WTC11 (cell line): ENCODE data around the gene ACTA1. TPM values are rescaled to one million over a fixed set of nuclear protein-coding genes. Genes with fewer than 3 reads are reported as not detected.
"Not testable (repeated sequence)": the region's sequence is repeated elsewhere in the genome, so short reads cannot be mapped to it uniquely, and the experiment has no call there.

Experiments used
- ATAC-seq: fragments of 200-7000 bp; cut with Tn5 transposase; 2 replicates; pipeline ENCODE4 v1.10.0; 2021; ENCODE audit warnings: mild to moderate bottlenecking, moderate library complexity
- CTCF ChIA-PET: fragments of 300-600 bp; sonication (Branson Sonifier 250); formaldehyde crosslinking; loops from one replicate; lab custom pipeline; 2021; ENCODE audit warnings: antibody characterized with exemption; lab: Charles Lee
- POLR2A ChIA-PET: fragments of 350-600 bp; sonication (Branson Sonifier 250); formaldehyde crosslinking; loops from one replicate; lab custom pipeline; 2021; ENCODE audit warnings: antibody characterized with exemption; lab: Charles Lee
- DNase-seq: peaks from one replicate; pipeline ENCODE4 v3.0.0; 2021; ENCODE audit warnings: low spot score
- H3K27ac Mint-ChIP-seq: 2 replicates; pipeline ENCODE4 v1.8.0; 2021; ENCODE audit warnings: mixed read lengths
- H3K27me3 Mint-ChIP-seq: 2 replicates; pipeline ENCODE4 v1.8.0; 2021; ENCODE audit warnings: low read depth, mild to moderate bottlenecking, moderate library complexity, mixed read lengths
- H3K36me3 Mint-ChIP-seq: 2 replicates; pipeline ENCODE4 v1.8.0; 2021; ENCODE audit warnings: mixed read lengths
- H3K4me1 Mint-ChIP-seq: 2 replicates; pipeline ENCODE4 v1.8.0; 2022; ENCODE audit warnings: mixed read lengths
- H3K4me3 Mint-ChIP-seq: 2 replicates; pipeline ENCODE4 v1.8.0; 2021; ENCODE audit warnings: mild to moderate bottlenecking, moderate library complexity, mixed read lengths
- H3K9me3 Mint-ChIP-seq: 2 replicates; pipeline ENCODE4 v1.8.0; 2021; ENCODE audit warnings: mixed read lengths
- AR ChIP-seq: fragments of 250-450 bp; sonication (Bioruptor Pico); IDR thresholded peaks from 2 replicates; pipeline ENCODE4 v1.9.0; 2021; ENCODE audit warnings: mild to moderate bottlenecking
- CBFB ChIP-seq: sonication (generic); formaldehyde crosslinking; IDR thresholded peaks from 2 replicates; pipeline ENCODE4 v1.8.1; 2022; ENCODE audit warnings: mild to moderate bottlenecking, low read depth, missing genetic modification reagents
- ELF4 ChIP-seq: sonication (generic); formaldehyde crosslinking; IDR thresholded peaks from 2 replicates; pipeline ENCODE4 v1.8.1; 2022; ENCODE audit warnings: low read depth, mild to moderate bottlenecking, moderate library complexity, missing genetic modification reagents
- EMX1 ChIP-seq: fragments of 250-450 bp; sonication (Bioruptor Pico); IDR thresholded peaks from 2 replicates; pipeline ENCODE4 v1.8.0; 2021; ENCODE audit warnings: mild to moderate bottlenecking
- JUN ChIP-seq: sonication (generic); formaldehyde crosslinking; IDR thresholded peaks from 2 replicates; pipeline ENCODE4 v1.8.0; 2023; ENCODE audit warnings: mild to moderate bottlenecking, missing genetic modification reagents
- NFATC4 ChIP-seq: fragments of 250-450 bp; sonication (Bioruptor Pico); IDR thresholded peaks from 2 replicates; pipeline ENCODE4 v1.9.0; 2021; ENCODE audit warnings: mild to moderate bottlenecking
- NR2C2 ChIP-seq: sonication (generic); formaldehyde crosslinking; IDR thresholded peaks from 2 replicates; pipeline ENCODE4 v1.8.0; 2022; ENCODE audit warnings: mild to moderate bottlenecking, missing genetic modification reagents
- SP1 ChIP-seq: sonication (generic); formaldehyde crosslinking; conservative IDR thresholded peaks from 2 replicates; pipeline ENCODE4 v1.8.1; 2022; ENCODE audit warnings: missing genetic modification reagents
- TP53 ChIP-seq: sonication (generic); formaldehyde crosslinking; IDR thresholded peaks from 2 replicates; pipeline ENCODE4 v1.8.1; 2023; ENCODE audit warnings: mild to moderate bottlenecking, missing genetic modification reagents
- ZBTB43 ChIP-seq: sonication (generic); formaldehyde crosslinking; IDR thresholded peaks from 2 replicates; pipeline ENCODE4 v1.8.1; 2023; ENCODE audit warnings: mild to moderate bottlenecking, missing genetic modification reagents
- ZNF121 ChIP-seq: sonication (generic); formaldehyde crosslinking; IDR thresholded peaks from 2 replicates; pipeline ENCODE4 v1.8.0; 2023; ENCODE audit warnings: missing genetic modification reagents
- total RNA-seq: library from RNA; stranded (reverse); gene quantifications from 3 replicates; pipeline ENCODE4 v1.2.3, GENCODE V29; 2021
- TF ChIP-seq, protein P1 (sequence below): sonication (generic); formaldehyde crosslinking; IDR thresholded peaks from 2 replicates; pipeline ENCODE4 v1.8.1; 2022; ENCODE audit warnings: low read depth, missing genetic modification reagents, borderline replicate concordance
- TF ChIP-seq, protein P2 (sequence below): sonication (generic); formaldehyde crosslinking; IDR thresholded peaks from 2 replicates; pipeline ENCODE4 v1.8.0; 2022; ENCODE audit warnings: mild to moderate bottlenecking, missing genetic modification reagents
- TF ChIP-seq, protein P3 (sequence below): sonication (generic); formaldehyde crosslinking; IDR thresholded peaks from 2 replicates; pipeline ENCODE4 v1.8.1; 2023; ENCODE audit warnings: mild to moderate bottlenecking, missing genetic modification reagents, borderline replicate concordance

The ACTA1 gene
- total RNA-seq, 1 experiment from 2014 or later: 1.5 TPM

DNA sequence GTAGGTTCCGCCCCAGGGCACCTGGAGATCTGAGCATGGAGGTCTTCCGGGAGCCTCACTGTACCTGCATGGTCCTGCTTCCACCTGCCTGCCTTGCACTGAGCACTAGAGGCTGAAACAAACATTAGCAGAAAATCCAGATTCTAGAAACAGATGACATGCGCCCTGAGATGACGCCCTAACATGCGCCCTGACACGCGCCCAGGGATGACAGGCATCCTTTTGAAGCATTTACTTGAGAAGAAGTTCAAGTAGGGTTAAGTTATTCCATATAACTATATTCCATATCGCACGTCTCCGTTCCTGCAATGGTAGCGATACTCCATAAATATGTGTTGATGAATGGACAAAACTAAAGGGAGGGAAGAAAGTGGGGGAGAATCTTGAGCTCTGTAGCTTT, 13.7 kb downstream of the ACTA1 start:
- POLR2A ChIA-PET: no interaction called here
- H3K27ac Mint-ChIP-seq: no peak overlapping the region

GRCh38 chr1:229418586-229418985, 15.3 kb downstream of the ACTA1 start:
- ATAC-seq: peak; percentile 56
- H3K4me3 Mint-ChIP-seq, CTCF ChIA-PET, H3K36me3 Mint-ChIP-seq, H3K27me3 Mint-ChIP-seq, H3K27ac Mint-ChIP-seq, H3K4me1 Mint-ChIP-seq, H3K9me3 Mint-ChIP-seq, DNase-seq, POLR2A ChIA-PET: not testable (repeated sequence)

More for the DNA sequence above, 13.7 kb downstream of the ACTA1 start:
- no peak for TF ChIP-seq CBFB
- 0 out of 2 replicates have a peak, but pooled peaks cover 3% of the 10 kb centered on the region for H3K4me1 Mint-ChIP-seq
- H3K36me3 Mint-ChIP-seq: peaks cover 10% of the 10 kb centered on the region
- ATAC-seq (no peak), DNase-seq (no peak)
- H3K9me3 Mint-ChIP-seq: peaks cover 13% of the 10 kb centered on the region
- CTCF ChIA-PET: interaction anchor here (0.7 to 2.5 kb wide), 5 partner anchors 9 to 161 kb away, joined by 3 to 7 read pairs (median 5); no protein-coding TSS in a partner anchor
- no peak overlapping the region for H3K4me3 Mint-ChIP-seq
- peaks cover 10% of the 10 kb centered on the region for H3K27me3 Mint-ChIP-seq

DNA sequence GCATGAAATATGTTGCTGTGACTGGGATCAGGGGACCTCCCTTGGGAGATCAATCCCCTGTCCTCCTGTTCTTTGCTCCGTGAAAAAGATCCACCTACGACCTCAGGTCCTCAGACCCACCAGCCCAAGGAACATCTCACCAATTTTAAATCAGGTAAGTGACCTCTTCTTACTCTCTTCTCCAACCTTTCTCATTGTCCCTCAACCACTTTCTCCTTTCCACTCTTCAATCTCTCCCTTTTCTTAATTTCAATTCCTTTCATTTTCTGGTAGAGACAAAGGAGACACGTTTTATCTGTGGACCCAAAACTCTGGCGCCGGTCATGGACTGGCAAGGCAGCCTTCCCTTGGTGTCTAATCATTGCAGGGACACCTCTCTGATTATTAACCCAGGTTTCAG, 21.1 kb downstream of the ACTA1 start:
- DNase-seq, H3K4me3 Mint-ChIP-seq, H3K9me3 Mint-ChIP-seq, H3K27ac Mint-ChIP-seq, ATAC-seq, H3K36me3 Mint-ChIP-seq, POLR2A ChIA-PET, CTCF ChIA-PET: not testable (repeated sequence)
- H3K4me1 Mint-ChIP-seq: peaks cover 30% of the 10 kb centered on the region
- peaks cover 50% of the 10 kb centered on the region for H3K27me3 Mint-ChIP-seq

DNA sequence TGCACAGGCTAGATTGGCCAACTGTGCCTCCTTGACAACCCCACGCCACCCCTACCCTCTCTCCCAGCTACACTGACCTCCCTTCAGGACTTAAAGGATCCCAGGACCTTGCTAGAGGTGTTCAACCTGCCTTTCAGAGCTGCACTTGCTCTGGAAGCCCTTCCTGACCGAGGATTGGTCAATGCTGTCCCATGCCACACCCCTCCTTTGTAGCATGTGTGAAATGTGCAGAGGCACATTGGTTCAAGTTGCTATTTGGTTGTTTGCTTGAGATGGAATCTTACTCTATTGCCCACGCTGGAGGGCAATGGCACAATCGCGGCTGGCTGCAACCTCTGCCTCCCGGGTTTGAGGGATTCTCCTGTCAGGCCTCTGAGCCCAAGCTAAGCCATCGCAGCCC, 21.8 kb downstream of the ACTA1 start:
- Mint-ChIP-seq H3K4me3 (no peak overlapping the region), H3K36me3 (no peaks in the 10 kb centered on the region), H3K4me1 (peaks cover 32% of the 10 kb centered on the region), H3K9me3 (no peaks in the 10 kb centered on the region)
- POLR2A ChIA-PET: no interaction called here
- no peak for ATAC-seq
- TF ChIP-seq, protein P1, sequence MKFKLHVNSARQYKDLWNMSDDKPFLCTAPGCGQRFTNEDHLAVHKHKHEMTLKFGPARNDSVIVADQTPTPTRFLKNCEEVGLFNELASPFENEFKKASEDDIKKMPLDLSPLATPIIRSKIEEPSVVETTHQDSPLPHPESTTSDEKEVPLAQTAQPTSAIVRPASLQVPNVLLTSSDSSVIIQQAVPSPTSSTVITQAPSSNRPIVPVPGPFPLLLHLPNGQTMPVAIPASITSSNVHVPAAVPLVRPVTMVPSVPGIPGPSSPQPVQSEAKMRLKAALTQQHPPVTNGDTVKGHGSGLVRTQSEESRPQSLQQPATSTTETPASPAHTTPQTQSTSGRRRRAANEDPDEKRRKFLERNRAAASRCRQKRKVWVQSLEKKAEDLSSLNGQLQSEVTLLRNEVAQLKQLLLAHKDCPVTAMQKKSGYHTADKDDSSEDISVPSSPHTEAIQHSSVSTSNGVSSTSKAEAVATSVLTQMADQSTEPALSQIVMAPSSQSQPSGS (CRISPR knock-in tag): no peak
- TF ChIP-seq ZNF121 (0 out of 2 replicates have a peak, but pooled peaks have one; percentile 19), NR2C2 (no peak)
- TF ChIP-seq, protein P2, sequence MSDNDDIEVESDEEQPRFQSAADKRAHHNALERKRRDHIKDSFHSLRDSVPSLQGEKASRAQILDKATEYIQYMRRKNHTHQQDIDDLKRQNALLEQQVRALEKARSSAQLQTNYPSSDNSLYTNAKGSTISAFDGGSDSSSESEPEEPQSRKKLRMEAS: 0 out of 2 replicates have a peak, but pooled peaks have one; percentile 27
- TF ChIP-seq, all 79 proteins: peak for 2
- CTCF ChIA-PET: interaction anchor here (0.9 kb wide), 1 partner anchor 69 kb away, joined by 3 read pairs; no protein-coding TSS in a partner anchor
- Mint-ChIP-seq H3K27me3 (peaks cover 58% of the 10 kb centered on the region), H3K27ac (no peak overlapping the region)
- no peak for DNase-seq

DNA sequence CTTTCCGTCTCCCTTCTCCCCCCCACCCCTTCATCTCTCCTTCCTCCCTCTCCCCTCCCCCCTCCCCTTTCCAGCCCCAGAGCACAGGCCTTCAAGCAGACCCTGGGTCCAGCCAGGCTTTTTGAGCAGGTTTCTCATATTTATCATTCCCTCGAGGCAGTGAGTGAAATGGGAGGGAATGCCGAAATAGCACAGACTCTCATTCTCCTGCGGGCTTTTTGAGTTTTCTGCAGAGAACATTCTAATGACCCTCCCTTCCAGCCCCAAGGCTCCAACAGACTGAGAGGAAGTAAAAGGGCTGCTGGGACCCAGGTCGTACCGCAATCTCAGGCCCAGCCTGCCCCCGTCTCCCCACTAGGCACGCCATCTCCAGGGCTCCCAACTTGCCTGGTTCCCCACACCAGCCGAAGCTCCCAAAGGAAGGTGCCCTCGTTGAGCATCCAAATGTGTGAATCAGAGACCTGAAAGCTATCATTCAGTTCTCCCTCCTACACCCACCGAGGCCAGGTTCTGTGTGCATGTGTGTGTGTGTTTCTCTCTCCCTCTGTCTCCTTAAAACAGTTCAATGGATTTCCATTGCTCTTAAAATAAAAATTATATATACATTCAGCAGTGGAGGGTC, 22.3 kb downstream of the ACTA1 start:
- Mint-ChIP-seq H3K4me1 (peaks cover 37% of the 10 kb centered on the region), H3K9me3 (no peaks in the 10 kb centered on the region), H3K4me3 (no peak overlapping the region; the same call in 1 of the 2 replicates), H3K36me3 (no peaks in the 10 kb centered on the region), H3K27me3 (peaks cover 63% of the 10 kb centered on the region), H3K27ac (no peak overlapping the region)
- no peak for DNase-seq
- ChIA-PET POLR2A (no interaction called here), CTCF (interaction anchor here (0.9 to 1.4 kb wide), 4 partner anchors 9 to 148 kb away, joined by 3 to 7 read pairs (median 4); no protein-coding TSS in a partner anchor)
- no peak for ATAC-seq
- TF ChIP-seq TP53 (CRISPR knock-in tag) (no peak), AR (no peak), ZBTB43 (CRISPR knock-in tag) (no peak), ZNF121 (no peak), ELF4 (CRISPR knock-in tag) (no peak), JUN (CRISPR knock-in tag) (no peak), SP1 (CRISPR knock-in tag) (no peak), EMX1 (CRISPR knock-in tag) (no peak), NFATC4 (no peak)
- TF ChIP-seq, protein P3, sequence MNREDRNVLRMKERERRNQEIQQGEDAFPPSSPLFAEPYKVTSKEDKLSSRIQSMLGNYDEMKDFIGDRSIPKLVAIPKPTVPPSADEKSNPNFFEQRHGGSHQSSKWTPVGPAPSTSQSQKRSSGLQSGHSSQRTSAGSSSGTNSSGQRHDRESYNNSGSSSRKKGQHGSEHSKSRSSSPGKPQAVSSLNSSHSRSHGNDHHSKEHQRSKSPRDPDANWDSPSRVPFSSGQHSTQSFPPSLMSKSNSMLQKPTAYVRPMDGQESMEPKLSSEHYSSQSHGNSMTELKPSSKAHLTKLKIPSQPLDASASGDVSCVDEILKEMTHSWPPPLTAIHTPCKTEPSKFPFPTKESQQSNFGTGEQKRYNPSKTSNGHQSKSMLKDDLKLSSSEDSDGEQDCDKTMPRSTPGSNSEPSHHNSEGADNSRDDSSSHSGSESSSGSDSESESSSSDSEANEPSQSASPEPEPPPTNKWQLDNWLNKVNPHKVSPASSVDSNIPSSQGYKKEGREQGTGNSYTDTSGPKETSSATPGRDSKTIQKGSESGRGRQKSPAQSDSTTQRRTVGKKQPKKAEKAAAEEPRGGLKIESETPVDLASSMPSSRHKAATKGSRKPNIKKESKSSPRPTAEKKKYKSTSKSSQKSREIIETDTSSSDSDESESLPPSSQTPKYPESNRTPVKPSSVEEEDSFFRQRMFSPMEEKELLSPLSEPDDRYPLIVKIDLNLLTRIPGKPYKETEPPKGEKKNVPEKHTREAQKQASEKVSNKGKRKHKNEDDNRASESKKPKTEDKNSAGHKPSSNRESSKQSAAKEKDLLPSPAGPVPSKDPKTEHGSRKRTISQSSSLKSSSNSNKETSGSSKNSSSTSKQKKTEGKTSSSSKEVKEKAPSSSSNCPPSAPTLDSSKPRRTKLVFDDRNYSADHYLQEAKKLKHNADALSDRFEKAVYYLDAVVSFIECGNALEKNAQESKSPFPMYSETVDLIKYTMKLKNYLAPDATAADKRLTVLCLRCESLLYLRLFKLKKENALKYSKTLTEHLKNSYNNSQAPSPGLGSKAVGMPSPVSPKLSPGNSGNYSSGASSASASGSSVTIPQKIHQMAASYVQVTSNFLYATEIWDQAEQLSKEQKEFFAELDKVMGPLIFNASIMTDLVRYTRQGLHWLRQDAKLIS (CRISPR knock-in tag): no peak
